Measurements from ENCODE around the gene TMCO2.

DNA sequence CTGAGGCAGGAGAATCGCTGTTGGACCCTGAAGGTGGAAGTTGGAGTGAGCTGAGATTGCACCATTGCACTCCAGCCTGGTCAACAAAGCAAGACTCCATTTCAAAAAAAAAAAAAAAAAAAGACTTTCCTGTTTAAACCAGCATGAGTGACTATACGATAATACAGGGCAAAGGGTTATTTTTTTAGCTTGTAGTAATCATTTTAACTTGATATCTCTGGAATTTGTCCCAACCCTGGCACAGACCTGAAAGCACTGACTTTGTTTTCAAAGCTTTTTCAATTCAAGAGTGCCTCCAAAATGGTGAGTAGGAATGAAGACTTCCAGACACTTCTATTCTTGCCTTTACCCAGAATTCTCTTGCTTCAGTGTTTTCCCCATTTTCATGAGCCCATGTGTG is 4.4 kb upstream of the TMCO2 start:
- TF ChIP-seq EZH2 (IDR thresholded peaks at IDR 0.05), result no peak
- no peak for TF ChIP-seq POLR2AphosphoS5 (IDR thresholded peaks at IDR 0.05; ENCODE audit: low read depth, low read length)
- TF ChIP-seq, protein P1, sequence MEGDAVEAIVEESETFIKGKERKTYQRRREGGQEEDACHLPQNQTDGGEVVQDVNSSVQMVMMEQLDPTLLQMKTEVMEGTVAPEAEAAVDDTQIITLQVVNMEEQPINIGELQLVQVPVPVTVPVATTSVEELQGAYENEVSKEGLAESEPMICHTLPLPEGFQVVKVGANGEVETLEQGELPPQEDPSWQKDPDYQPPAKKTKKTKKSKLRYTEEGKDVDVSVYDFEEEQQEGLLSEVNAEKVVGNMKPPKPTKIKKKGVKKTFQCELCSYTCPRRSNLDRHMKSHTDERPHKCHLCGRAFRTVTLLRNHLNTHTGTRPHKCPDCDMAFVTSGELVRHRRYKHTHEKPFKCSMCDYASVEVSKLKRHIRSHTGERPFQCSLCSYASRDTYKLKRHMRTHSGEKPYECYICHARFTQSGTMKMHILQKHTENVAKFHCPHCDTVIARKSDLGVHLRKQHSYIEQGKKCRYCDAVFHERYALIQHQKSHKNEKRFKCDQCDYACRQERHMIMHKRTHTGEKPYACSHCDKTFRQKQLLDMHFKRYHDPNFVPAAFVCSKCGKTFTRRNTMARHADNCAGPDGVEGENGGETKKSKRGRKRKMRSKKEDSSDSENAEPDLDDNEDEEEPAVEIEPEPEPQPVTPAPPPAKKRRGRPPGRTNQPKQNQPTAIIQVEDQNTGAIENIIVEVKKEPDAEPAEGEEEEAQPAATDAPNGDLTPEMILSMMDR (IDR thresholded peaks at IDR 0.05 in 2 of 3, conservative IDR thresholded peaks at IDR 0.05 in 1 of 3; ENCODE audit: borderline replicate concordance in 1 of 3, insufficient read depth in 1 of 3, low read depth in 2 of 3, low read length in 2 of 3), result no peak
- no peak for TF ChIP-seq ZNF274 (IDR thresholded peaks at IDR 0.05; ENCODE audit: low read depth, low read length)
- TF ChIP-seq, protein P2, sequence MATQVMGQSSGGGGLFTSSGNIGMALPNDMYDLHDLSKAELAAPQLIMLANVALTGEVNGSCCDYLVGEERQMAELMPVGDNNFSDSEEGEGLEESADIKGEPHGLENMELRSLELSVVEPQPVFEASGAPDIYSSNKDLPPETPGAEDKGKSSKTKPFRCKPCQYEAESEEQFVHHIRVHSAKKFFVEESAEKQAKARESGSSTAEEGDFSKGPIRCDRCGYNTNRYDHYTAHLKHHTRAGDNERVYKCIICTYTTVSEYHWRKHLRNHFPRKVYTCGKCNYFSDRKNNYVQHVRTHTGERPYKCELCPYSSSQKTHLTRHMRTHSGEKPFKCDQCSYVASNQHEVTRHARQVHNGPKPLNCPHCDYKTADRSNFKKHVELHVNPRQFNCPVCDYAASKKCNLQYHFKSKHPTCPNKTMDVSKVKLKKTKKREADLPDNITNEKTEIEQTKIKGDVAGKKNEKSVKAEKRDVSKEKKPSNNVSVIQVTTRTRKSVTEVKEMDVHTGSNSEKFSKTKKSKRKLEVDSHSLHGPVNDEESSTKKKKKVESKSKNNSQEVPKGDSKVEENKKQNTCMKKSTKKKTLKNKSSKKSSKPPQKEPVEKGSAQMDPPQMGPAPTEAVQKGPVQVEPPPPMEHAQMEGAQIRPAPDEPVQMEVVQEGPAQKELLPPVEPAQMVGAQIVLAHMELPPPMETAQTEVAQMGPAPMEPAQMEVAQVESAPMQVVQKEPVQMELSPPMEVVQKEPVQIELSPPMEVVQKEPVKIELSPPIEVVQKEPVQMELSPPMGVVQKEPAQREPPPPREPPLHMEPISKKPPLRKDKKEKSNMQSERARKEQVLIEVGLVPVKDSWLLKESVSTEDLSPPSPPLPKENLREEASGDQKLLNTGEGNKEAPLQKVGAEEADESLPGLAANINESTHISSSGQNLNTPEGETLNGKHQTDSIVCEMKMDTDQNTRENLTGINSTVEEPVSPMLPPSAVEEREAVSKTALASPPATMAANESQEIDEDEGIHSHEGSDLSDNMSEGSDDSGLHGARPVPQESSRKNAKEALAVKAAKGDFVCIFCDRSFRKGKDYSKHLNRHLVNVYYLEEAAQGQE (IDR thresholded peaks at IDR 0.05; ENCODE audit: low read depth), result no peak
- no peak for TF ChIP-seq TCF7L2 (IDR thresholded peaks at IDR 0.05; ENCODE audit: borderline replicate concordance, extremely low read depth, insufficient read depth, insufficient read length)
- TF ChIP-seq SIN3A (IDR thresholded peaks at IDR 0.05; ENCODE audit: low read depth), result no peak
- TF ChIP-seq CEBPB (IDR thresholded peaks at IDR 0.05; ENCODE audit: low read depth), result no peak
- TF ChIP-seq POLR2A (IDR thresholded peaks at IDR 0.05; ENCODE audit: borderline replicate concordance, extremely low read depth, insufficient read depth, insufficient read length), result no peak
- no peak for TF ChIP-seq EZH2phosphoT487 (IDR thresholded peaks at IDR 0.05; ENCODE audit: borderline replicate concordance)
- TF ChIP-seq, protein P3, sequence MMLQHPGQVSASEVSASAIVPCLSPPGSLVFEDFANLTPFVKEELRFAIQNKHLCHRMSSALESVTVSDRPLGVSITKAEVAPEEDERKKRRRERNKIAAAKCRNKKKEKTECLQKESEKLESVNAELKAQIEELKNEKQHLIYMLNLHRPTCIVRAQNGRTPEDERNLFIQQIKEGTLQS (IDR thresholded peaks at IDR 0.05), result no peak
- no peak for TF ChIP-seq ELF1 (IDR thresholded peaks at IDR 0.05; ENCODE audit: borderline replicate concordance, low read depth)
- TF ChIP-seq SRF (IDR thresholded peaks at IDR 0.05; ENCODE audit: low read depth), result no peak
- TF ChIP-seq, protein P4, sequence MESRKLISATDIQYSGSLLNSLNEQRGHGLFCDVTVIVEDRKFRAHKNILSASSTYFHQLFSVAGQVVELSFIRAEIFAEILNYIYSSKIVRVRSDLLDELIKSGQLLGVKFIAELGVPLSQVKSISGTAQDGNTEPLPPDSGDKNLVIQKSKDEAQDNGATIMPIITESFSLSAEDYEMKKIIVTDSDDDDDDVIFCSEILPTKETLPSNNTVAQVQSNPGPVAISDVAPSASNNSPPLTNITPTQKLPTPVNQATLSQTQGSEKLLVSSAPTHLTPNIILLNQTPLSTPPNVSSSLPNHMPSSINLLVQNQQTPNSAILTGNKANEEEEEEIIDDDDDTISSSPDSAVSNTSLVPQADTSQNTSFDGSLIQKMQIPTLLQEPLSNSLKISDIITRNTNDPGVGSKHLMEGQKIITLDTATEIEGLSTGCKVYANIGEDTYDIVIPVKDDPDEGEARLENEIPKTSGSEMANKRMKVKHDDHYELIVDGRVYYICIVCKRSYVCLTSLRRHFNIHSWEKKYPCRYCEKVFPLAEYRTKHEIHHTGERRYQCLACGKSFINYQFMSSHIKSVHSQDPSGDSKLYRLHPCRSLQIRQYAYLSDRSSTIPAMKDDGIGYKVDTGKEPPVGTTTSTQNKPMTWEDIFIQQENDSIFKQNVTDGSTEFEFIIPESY (IDR thresholded peaks at IDR 0.05; ENCODE audit: extremely low read depth, insufficient replicate concordance, low read length), result no peak
